VCaP (cell line): Measurements from ENCODE around the gene CDK4.
"Not testable (repeated sequence)": the region's sequence is repeated elsewhere in the genome, so short reads cannot be mapped to it uniquely, and the experiment has no call there.

Experiments used
- H3K27ac ChIP-seq: fragments of 450-650 bp; 2 replicates; pipeline ENCODE4 v1.5.1; 2017
- TF ChIP-seq, protein P1 (sequence below): fragments of 450-650 bp; conservative IDR thresholded peaks from 2 replicates; pipeline ENCODE4 v1.5.1; 2017; ENCODE audit warnings: mild to moderate bottlenecking, moderate library complexity

CDK4 gene

DNA sequence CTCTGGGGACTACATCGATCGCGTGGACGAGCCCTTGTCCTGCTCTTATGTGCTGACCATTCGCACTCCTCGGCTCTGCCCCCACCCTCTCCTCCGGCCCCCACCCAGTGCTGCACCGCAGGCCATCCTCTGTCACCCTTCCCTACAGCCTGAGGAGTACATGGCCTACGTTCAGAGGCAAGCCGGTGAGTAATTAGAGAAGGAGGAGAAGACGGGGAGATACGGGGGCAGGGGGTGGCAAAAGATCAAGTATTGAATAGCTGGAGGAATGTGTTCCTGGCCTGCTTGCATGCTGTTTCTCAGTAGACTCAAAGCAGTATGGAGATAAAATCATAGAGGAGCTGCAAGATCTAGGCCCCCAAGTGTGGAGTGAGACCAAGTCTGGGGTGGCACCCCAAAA is 36.3 kb downstream of the CDK4 start:
- no peak overlapping the region for H3K27ac ChIP-seq
- TF ChIP-seq, protein P1, sequence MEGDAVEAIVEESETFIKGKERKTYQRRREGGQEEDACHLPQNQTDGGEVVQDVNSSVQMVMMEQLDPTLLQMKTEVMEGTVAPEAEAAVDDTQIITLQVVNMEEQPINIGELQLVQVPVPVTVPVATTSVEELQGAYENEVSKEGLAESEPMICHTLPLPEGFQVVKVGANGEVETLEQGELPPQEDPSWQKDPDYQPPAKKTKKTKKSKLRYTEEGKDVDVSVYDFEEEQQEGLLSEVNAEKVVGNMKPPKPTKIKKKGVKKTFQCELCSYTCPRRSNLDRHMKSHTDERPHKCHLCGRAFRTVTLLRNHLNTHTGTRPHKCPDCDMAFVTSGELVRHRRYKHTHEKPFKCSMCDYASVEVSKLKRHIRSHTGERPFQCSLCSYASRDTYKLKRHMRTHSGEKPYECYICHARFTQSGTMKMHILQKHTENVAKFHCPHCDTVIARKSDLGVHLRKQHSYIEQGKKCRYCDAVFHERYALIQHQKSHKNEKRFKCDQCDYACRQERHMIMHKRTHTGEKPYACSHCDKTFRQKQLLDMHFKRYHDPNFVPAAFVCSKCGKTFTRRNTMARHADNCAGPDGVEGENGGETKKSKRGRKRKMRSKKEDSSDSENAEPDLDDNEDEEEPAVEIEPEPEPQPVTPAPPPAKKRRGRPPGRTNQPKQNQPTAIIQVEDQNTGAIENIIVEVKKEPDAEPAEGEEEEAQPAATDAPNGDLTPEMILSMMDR = no peak

DNA sequence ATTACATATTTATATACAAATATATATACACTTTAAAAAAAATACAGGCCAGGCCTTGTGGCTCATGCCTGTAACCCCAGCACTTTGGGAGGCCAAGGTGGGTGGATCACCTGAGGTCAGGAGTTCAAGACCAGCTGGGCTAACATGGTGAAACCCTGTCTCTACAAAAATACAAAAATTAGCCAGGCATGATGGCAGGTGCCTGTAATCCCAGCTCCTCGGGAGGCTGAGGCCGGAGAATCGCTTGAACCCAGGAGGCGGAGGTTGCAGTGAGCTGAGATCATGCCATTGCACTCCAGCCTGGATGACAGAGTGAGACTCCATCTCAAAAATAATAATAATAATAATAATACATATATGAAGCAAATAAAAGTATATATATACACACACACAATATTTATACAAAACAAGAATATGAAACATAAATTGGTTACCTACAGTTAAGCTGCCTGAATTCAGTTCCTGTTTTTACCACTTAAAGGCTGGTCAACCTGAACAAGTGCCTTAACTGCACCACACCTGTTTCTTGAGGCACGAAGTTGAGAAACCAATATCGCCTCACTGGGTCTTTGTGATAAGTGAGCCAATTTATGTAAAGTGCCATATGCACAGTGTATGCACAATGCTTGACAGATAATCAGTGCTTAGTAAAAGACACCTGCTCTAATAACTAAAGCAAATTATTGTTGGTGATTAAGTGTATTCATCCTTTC is 36.9 kb downstream of the CDK4 start:
- not testable (repeated sequence) for H3K27ac ChIP-seq

DNA sequence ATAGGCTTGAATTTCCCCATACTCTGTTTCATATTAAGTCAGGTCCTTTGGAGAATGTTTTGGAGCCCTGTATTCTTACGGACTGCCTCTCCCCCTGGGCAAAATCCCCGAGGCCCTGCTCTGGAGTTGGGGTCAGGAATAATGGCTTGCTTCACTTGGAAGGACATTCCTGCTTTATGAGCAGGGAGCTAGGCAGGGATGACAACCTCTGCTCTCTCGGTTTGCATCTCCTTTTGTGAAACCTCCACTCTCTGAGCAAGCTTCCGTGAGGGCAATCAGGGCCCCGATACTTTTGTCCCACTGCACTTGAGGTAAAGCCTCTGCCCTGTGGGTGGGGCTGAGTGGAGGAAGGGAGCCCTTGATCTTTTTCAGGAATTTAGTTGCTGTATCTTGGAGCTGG is 38.9 kb downstream of the CDK4 start:
- H3K27ac ChIP-seq = no peak overlapping the region
- TF ChIP-seq, protein P1 = no peak

DNA sequence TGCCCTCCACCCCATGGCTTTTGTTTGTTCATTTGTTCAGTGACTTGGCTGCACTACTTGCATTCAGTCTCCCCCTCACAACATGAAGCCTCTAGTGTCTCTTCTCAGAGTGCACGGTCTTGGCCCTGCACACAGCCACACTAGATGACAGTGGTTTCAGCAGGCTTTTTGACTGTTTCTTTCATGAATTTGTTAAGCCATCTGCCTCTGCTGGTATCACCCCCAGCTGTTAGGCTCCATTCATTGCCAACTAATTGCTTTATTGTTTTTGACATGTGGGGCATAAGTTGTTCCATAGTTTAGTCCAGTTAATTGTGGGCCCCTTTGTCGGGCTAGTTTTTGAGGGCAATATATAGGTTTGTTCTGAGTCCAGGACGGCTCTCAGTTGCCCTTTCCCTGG is 39.4 kb downstream of the CDK4 start:
- TF ChIP-seq, protein P1 = no peak
- H3K27ac ChIP-seq = no peak overlapping the region

DNA sequence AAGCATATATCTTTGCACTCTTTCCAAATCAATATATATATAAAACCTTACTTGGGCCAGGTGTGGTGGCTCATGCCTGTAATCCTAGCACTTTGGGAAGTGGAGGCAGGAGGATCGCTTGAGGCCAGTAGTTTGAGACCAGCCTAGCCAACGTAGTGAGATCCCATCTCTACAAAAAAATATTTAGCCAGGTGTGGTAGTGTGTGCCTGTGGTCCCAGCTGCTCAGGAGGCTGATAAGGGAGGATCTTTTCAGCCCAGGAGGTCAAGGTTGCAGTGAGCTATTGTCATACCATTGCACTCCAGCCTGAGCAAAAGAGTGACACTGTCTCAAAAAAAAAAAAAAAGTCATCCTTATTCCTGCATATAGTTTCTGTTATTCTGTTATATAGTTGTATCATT is 43.8 kb downstream of the CDK4 start:
- no peak overlapping the region for H3K27ac ChIP-seq

DNA sequence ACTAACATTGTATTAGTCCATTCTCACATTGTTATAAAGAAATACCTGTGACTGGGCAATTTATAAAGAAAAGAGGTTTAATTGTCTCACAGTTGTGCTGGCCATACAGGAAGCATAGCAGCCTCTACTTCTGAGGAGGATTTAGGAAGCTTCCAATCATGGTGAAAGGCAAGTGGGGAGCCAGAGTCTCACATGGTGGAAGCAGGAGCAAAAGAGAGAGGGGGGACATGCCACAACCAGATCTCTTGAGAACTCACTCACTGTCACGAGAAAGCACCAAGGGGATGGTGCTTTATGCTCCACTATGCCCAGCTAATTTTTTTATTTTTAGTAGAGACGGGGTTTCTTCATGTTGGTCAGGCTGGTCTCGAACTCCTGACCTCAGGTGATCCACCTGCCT is 44.9 kb downstream of the CDK4 start:
- TF ChIP-seq, protein P1 = no peak

More for the DNA sequence above, 43.8 kb downstream of the CDK4 start:
- TF ChIP-seq, protein P1 = no peak

DNA sequence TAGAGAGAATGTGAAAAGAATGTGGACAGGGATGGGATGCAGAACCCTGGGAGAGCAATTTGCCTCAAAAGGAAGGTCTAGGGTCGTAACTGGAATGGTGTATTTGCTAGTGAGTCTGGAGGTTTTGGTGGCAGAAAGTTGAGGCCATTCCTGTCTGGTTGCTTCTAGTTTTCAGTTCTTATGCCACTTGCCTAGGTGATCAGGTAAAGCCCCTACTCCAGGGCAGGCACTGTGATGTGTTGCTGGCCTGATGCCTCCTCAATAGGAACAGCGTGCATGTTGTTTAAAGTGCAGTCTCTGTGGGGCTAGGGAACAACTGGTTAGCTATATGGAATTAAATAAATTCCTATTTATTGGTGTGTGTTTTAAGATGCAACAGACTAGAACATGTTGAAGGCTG is 51.8 kb downstream of the CDK4 start:
- TF ChIP-seq, protein P1 = no peak
- no peak overlapping the region for H3K27ac ChIP-seq

More for the DNA sequence above, 44.9 kb downstream of the CDK4 start:
- H3K27ac ChIP-seq = no peak overlapping the region

DNA sequence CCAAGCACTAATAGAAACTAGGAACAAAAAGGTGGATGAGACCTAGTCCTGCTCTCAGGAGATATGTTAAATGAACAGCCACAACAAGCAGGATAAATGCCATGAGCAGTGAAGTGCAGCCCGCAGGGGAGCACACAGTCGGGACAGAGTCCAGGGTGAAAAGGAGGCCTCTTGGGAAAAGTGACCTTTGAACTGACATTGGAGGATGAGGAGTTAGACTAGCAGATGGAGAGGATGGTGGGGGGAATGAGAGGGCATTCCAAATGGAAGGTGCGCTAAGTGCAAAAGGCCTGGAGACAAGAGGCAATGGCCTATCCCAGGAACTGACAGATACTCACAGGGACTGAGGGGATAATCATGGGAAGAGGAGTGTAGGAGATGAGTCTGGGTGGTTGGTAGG is 53.7 kb downstream of the CDK4 start:
- TF ChIP-seq, protein P1 = no peak
- no peak overlapping the region for H3K27ac ChIP-seq
